HCT116 (cell line): Measurements from ENCODE around the gene OTP. TPM values are rescaled to one million over a fixed set of nuclear protein-coding genes. Genes with fewer than 3 reads are reported as not detected.

ENCODE experiments used
- ATAC-seq: fragments of 200-7000 bp; cut with Tn5 transposase; 2 replicates; pipeline ENCODE4 v1.9.1; 2020; ENCODE audit warnings: mild to moderate bottlenecking, moderate library complexity
- BruUV-seq: library from RNA; stranded (reverse); fragments of 400-500 nt; replicated peaks from 2 replicates; lab custom pipeline; 2021; lab: Mats Ljungman, UMichigan
- CTCF ChIA-PET: fragments of 300-600 bp; sonication (Branson Sonifier 250); formaldehyde crosslinking; loops from one replicate; lab custom pipeline; 2021; ENCODE audit warnings: antibody characterized with exemption; lab: Charles Lee
- POLR2A ChIA-PET: fragments of 300-600, 350-600 bp; sonication (Branson Sonifier 250); formaldehyde crosslinking; loops from one replicate; lab custom pipeline; 2021; ENCODE audit warnings: antibody characterized with exemption; lab: Charles Lee
- RAD21 ChIA-PET, 2 experiments: fragments of 300-600 bp; sonication (Branson Sonifier 250); formaldehyde crosslinking; loops; one replicate each; lab custom pipeline; 2023; ENCODE audit warnings: low total read pairs in 2 of 2; ENCODE audit not compliant: uncharacterized antibody in 2 of 2, unreplicated experiment in 2 of 2, low non-redundant PET in 1 of 2; lab: Charles Lee
- DNase-seq: peaks from one replicate; pipeline ENCODE4 v3.0.0-alpha.2; 2010; ENCODE audit warnings: low read depth, low spot score
- H2AFZ ChIP-seq: fragments of 200-600 bp; shearing (Covaris generic), sonication (generic); 2 replicates; pipeline ENCODE4 v1.6.1; 2017; ENCODE audit warnings: low read depth, mixed run types, mixed read lengths, antibody characterized with exemption, low read length; ENCODE audit not compliant: poor library complexity, severe bottlenecking
- H3K27ac ChIP-seq: 2 replicates; pipeline ENCODE4 v1.5.1; 2012; ENCODE audit warnings: low read depth, low read length
- H3K27me3 ChIP-seq: fragments of 200-600 bp; sonication (generic); 2 replicates; pipeline ENCODE4 v1.6.1; 2016; ENCODE audit warnings: mixed run types, low read length, mixed read lengths; ENCODE audit not compliant: insufficient read depth
- H3K36me3 ChIP-seq, 2 experiments: fragments of 200-500 bp in 1 of 2; fragments of 200-600 bp in 1 of 2; sonication (Bioruptor generic) in 1 of 2; sonication (generic) in 1 of 2; 2 replicates each; pipeline versions ENCODE4 v1.5.1 to v1.6.1; 2014 to 2016; ENCODE audit warnings: low read length in 2 of 2, inconsistent platforms in 1 of 2, mixed read lengths in 1 of 2, mixed run types in 1 of 2; ENCODE audit not compliant: insufficient read depth in 2 of 2, control insufficient read depth in 1 of 2
- H3K4me1 ChIP-seq, 2 experiments: fragments of 200-600 bp in 1 of 2; sonication (generic) in 1 of 2; 2 replicates each; pipeline versions ENCODE4 v1.5.1 to v1.6.1; 2012 to 2017; ENCODE audit warnings: low read length in 2 of 2, inconsistent platforms in 1 of 2, mild to moderate bottlenecking in 1 of 2, mixed read lengths in 1 of 2, mixed run types in 1 of 2, moderate library complexity in 1 of 2; ENCODE audit not compliant: insufficient read depth in 2 of 2, control insufficient read depth in 1 of 2
- H3K4me2 ChIP-seq: fragments of 200-600 bp; sonication (generic); 2 replicates; pipeline ENCODE4 v1.6.1; 2017; ENCODE audit warnings: mixed run types, low read length, mixed read lengths
- H3K4me3 ChIP-seq, 2 experiments: fragments of 200-600 bp in 1 of 2; sonication (generic) in 1 of 2; replicated peaks in 1 of 2; 2 replicates each; pipeline ENCODE4 v1.5.1; 2011 to 2016; ENCODE audit warnings: low read length in 2 of 2, control low read depth in 1 of 2, low read depth in 1 of 2, mild to moderate bottlenecking in 1 of 2, mixed read lengths in 1 of 2, mixed run types in 1 of 2
- H3K79me2 ChIP-seq: fragments of 200-600 bp; sonication (generic); 2 replicates; pipeline ENCODE4 v1.6.1; 2017; ENCODE audit warnings: mild to moderate bottlenecking, mixed run types, low read length, moderate library complexity, mixed read lengths; ENCODE audit not compliant: insufficient read depth
- H3K9ac ChIP-seq: fragments of 200-600 bp; sonication (generic); 2 replicates; pipeline ENCODE4 v1.6.1; 2016; ENCODE audit warnings: low read length, mixed read lengths
- H3K9me2 ChIP-seq: fragments of 200-600 bp; sonication (generic), shearing (Covaris generic); 2 replicates; pipeline ENCODE4 v1.6.1; 2017; ENCODE audit warnings: mixed run types, mild to moderate bottlenecking, moderate library complexity; ENCODE audit not compliant: insufficient read depth
- H3K9me3 ChIP-seq, 2 experiments: fragments of 200-500 bp in 1 of 2; fragments of 200-600 bp in 1 of 2; sonication (Bioruptor generic) in 1 of 2; sonication (generic) in 1 of 2; 2 replicates each; pipeline ENCODE4 v1.6.1; 2014 to 2017; ENCODE audit warnings: low read length in 2 of 2, mixed read lengths in 2 of 2, inconsistent platforms in 1 of 2, low read depth in 1 of 2, mild to moderate bottlenecking in 1 of 2, mixed run types in 1 of 2, moderate library complexity in 1 of 2; ENCODE audit not compliant: control insufficient read depth in 1 of 2, insufficient read depth in 1 of 2
- H4K20me1 ChIP-seq: fragments of 200-600 bp; sonication (generic), shearing (Covaris generic); 2 replicates; pipeline ENCODE4 v1.6.1; 2017; ENCODE audit warnings: mixed run types, mild to moderate bottlenecking, moderate library complexity; ENCODE audit not compliant: insufficient read depth
- CBX3 ChIP-seq: IDR thresholded peaks from 2 replicates; pipeline ENCODE4 v1.6.1; 2012; ENCODE audit warnings: low read depth
- CEBPB ChIP-seq: IDR thresholded peaks from 2 replicates; pipeline ENCODE4 v1.6.1; 2012; ENCODE audit warnings: low read depth
- CTCF ChIP-seq, 3 experiments: fragments of 200-600 bp in 1 of 3; sonication (generic) in 1 of 3; IDR thresholded peaks in 2 of 3; conservative IDR thresholded peaks in 1 of 3; 2 replicates each; pipeline ENCODE4 v1.5.1; 2012 to 2017; ENCODE audit warnings: low read depth in 2 of 3, low read length in 2 of 3, antibody characterized with exemption in 1 of 3, borderline replicate concordance in 1 of 3, control low read depth in 1 of 3, mild to moderate bottlenecking in 1 of 3, mixed read lengths in 1 of 3, mixed run types in 1 of 3, moderate library complexity in 1 of 3; ENCODE audit not compliant: insufficient read depth in 1 of 3
- EZH2 ChIP-seq: fragments of 200-600 bp; sonication (generic); IDR thresholded peaks from 2 replicates; pipeline ENCODE4 v1.6.1; 2017; ENCODE audit warnings: antibody characterized with exemption, mixed run types
- POLR2AphosphoS5 ChIP-seq: IDR thresholded peaks from 2 replicates; pipeline ENCODE4 v1.6.1; 2011; ENCODE audit warnings: mild to moderate bottlenecking, low read depth, low read length, moderate library complexity
- RAD21 ChIP-seq: IDR thresholded peaks from 2 replicates; pipeline ENCODE4 v1.6.1; 2012; ENCODE audit warnings: low read depth, mild to moderate bottlenecking
- SIN3A ChIP-seq: IDR thresholded peaks from 2 replicates; pipeline ENCODE4 v1.6.1; 2012; ENCODE audit warnings: low read depth
- SP1 ChIP-seq: IDR thresholded peaks from 2 replicates; pipeline ENCODE4 v1.6.1; 2012; ENCODE audit warnings: low read depth
- SRF ChIP-seq: IDR thresholded peaks from 2 replicates; pipeline ENCODE4 v1.6.1; 2012; ENCODE audit warnings: low read depth
- TCF7L2 ChIP-seq: IDR thresholded peaks from 2 replicates; pipeline ENCODE4 v1.7.0; 2011; ENCODE audit warnings: borderline replicate concordance, inconsistent platforms; ENCODE audit not compliant: insufficient read depth, insufficient read length; ENCODE audit errors: extremely low read depth
- YY1 ChIP-seq: IDR thresholded peaks from 2 replicates; pipeline ENCODE4 v1.6.1; 2011; ENCODE audit warnings: low read length, low read depth, moderate library complexity, mild to moderate bottlenecking; ENCODE audit not compliant: insufficient replicate concordance; ENCODE audit errors: extremely low read depth
- intact Hi-C: fragments of 100-400 bp; cut with micrococcal nuclease; formaldehyde crosslinking; loops from 2 replicates; pipeline ENCODE4 v1.10.0; 2022
- total RNA-seq: library from RNA; stranded (reverse); gene quantifications from one replicate; pipeline ENCODE4 v1.2.1, GENCODE V29; 2021; ENCODE audit not compliant: unreplicated experiment
- TF ChIP-seq, protein P1 (sequence below): IDR thresholded peaks from 2 replicates; pipeline ENCODE4 v1.6.1; 2011; ENCODE audit warnings: mild to moderate bottlenecking, low read length, moderate library complexity; ENCODE audit not compliant: insufficient replicate concordance; ENCODE audit errors: extremely low read depth

Gene OTP
- total RNA-seq, 1 experiment from 2014 or later: 0.07 TPM

GRCh38 chr5:77633709-77634108 lies 4.8 kb downstream of the OTP start (continued):
- TF ChIP-seq, protein P1, sequence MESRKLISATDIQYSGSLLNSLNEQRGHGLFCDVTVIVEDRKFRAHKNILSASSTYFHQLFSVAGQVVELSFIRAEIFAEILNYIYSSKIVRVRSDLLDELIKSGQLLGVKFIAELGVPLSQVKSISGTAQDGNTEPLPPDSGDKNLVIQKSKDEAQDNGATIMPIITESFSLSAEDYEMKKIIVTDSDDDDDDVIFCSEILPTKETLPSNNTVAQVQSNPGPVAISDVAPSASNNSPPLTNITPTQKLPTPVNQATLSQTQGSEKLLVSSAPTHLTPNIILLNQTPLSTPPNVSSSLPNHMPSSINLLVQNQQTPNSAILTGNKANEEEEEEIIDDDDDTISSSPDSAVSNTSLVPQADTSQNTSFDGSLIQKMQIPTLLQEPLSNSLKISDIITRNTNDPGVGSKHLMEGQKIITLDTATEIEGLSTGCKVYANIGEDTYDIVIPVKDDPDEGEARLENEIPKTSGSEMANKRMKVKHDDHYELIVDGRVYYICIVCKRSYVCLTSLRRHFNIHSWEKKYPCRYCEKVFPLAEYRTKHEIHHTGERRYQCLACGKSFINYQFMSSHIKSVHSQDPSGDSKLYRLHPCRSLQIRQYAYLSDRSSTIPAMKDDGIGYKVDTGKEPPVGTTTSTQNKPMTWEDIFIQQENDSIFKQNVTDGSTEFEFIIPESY: no peak
- TF ChIP-seq RAD21 (no peak), YY1 (no peak), SP1 (no peak), TCF7L2 (no peak), POLR2AphosphoS5 (no peak), CEBPB (no peak), EZH2 (no peak), CTCF (IDR thresholded peaks at IDR 0.05 in 2 of 3, conservative IDR thresholded peaks at IDR 0.05 in 1 of 3; ENCODE audit: borderline replicate concordance in 1 of 3, insufficient read depth in 1 of 3, low read depth in 2 of 3, low read length in 2 of 3) (no peak), SRF (no peak), CBX3 (no peak)

GRCh38 chr5:77633207-77633675 lies 5.3 kb downstream of the OTP start:
- Histone ChIP-seq H3K4me3 (no peak overlapping the region), H3K9ac (no peak overlapping the region), H3K79me2 (no peaks in the 10 kb centered on the region), H3K9me2 (no peaks in the 10 kb centered on the region), H3K27me3 (no peaks in the 10 kb centered on the region), H3K9me3 (no peaks in the 10 kb centered on the region), H3K4me2 (no peak overlapping the region), H2AFZ (no peak overlapping the region), H3K36me3 (no peaks in the 10 kb centered on the region), H3K4me1 (peaks cover 4 to 14% of the 10 kb centered on the region in 2 experiments; a peak in 2 of 4 replicates), H4K20me1 (no peaks in the 10 kb centered on the region), H3K27ac (no peak overlapping the region)
- TF ChIP-seq SIN3A: no peak
- DNase-seq: no peak
- ChIA-PET CTCF (interaction anchor here (1.1 kb wide), 1 partner anchor 13 kb away, joined by 3 read pairs; no protein-coding TSS in a partner anchor), RAD21 (no interaction called here), POLR2A (no interaction called here)
- no peak for ATAC-seq
- no TSS peak for BruUV-seq
- intact Hi-C loops: no loop called here
